HS-27A (cell line): ENCODE data around the gene SORCS2.

ENCODE experiments used
- DNase-seq: peaks from one replicate; pipeline ENCODE4 v3.0.0-alpha.2; 2012; ENCODE audit warnings: low read depth, missing footprints

SORCS2 gene

DNA sequence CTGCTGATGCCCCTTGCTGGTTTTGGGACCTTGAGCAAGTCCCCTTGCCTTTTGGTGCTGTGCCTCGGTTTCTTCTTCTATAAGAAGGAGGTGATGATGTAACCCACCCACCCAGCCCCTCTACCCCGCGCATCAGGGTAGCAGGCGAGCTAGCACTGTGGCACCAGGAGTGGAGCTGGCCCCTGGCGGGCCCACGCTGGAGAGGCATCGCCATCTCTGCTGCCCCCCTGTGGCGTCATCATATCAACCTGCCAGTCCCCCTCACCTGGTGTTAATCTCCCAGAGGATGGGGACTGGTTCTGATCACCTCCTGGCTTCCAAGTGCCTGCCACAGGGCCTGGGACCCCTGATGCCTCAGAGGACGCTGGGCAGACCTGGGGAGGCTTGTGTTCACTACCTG, 6.3 kb upstream of the SORCS2 start:
- DNase-seq: no peak

DNA sequence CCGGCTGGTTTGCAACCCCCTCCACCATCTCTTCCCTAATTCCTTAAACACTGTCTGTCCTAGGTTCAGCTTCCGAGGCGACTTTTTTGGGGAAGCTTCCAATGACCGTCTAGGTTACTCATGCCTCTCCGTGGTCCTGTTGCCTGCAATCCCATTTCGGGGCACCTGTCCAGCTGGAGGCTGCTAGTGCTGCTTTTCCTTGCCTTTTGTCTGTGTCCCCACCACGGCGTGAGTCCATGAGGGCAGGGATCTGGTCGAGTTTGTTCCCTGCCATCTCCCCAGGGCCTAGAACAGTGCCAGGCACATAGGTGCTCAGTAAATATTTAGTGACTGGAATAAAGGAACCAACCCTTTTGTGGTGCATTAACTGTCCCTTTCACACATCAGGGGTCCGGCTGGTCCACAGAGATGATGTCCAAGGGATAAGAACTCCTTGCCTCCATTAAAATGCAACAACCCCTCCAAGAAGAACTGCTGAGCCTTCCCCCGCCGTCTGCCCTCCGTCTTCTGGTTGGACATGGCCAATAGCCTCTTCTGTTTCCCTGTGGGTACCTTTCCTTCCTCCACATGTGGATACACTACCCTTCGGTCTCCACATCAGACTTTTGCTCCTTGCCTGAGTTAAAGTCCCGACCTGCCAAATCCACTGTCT, 5.7 kb upstream of the SORCS2 start:
- DNase-seq: no peak

DNA sequence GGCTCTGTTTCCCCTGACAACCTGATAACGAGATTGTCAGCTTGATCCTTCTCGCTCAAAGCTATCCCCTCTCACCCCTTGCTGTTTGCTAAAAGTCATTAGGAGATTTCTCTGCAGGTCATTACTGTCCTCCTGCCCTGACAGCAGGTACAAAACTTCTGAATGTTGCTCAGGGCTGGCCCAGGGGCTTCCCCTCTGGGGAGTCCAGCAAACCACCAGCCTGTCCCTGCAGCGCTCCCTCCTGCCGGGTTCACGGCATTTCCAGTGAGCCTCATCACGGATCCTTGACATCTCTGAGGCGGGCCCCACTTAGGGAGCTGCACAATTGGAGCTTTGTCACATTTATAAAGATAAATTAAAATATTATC, 5.2 kb upstream of the SORCS2 start:
- DNase-seq: no peak

DNA sequence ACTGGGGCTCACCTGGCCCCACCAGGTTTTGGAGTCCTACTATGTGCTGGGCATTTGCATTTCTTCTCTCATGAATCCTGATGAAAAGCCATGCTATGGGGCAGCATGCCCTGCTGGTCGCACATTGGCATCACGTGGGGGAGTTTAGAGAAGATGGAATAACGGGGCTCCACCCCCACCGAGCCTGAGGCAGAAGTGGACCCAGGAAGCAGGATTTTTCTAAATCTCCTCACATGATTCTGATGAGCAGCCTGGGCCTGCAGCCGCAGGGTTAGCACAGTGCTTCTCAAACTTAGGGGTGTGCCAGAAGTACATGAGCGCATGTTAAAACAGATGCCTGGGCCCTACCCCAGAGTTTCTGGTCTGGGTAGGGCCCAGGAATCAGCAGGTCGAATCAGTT, 4.6 kb upstream of the SORCS2 start:
- DNase-seq: no peak

DNA sequence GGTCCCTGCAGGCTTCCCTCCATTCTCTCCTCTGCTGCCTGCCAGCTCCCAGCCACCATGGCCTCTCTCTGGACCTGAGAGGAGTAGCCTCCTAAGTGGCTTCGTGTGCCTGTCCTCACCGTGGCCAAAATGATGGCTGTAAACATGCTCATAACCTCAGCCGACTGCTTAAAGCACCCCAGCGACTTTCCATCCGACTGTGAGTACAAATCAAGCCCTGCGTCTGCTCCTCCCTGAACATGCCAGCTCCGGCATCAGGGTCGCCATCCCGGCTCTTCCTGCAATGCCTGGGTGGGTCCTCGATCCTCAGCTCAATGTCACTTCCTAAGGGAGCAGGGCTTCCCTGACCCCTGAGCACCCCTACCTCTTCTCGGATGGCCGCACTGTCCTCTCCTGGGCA, 3.3 kb upstream of the SORCS2 start:
- no peak for DNase-seq

DNA sequence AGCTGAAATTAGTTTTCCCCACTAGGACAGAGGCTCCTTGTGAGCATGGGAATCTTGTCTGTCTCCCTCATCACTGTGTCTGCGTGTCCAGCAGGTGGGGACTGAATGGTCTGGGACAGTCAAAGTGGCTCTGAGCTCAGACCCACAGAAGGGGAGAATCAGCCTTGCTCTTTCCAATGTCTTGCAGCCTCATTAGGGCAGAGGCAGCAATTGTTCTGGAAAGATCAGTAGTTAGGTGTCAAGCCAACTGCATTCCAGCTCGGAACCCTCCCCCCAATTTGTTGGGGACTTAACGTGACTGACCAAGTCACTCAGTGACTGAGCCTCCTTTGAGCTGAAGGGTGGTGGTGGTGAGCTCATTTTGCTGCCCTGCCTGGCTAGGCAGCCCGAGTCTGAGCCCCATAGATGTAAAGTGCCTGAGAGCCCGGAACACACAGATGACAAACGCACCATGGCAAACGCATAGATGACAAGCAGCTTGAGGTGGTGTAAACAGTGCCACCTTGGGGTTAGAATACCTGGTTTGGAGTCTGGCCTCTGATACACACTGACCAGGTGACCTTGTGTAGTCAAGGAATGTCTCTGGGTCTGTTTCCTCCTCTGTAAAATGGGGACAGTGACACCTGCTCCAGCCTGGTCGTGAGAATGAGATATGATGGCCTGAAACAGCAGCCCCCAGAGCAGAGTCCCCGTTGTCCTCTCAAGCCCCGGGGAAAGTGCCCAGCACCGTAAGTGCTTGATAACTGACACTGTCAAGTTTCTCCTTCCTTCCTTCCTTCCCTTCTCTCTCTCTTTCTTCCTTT, 2.7 kb upstream of the SORCS2 start:
- no peak for DNase-seq

DNA sequence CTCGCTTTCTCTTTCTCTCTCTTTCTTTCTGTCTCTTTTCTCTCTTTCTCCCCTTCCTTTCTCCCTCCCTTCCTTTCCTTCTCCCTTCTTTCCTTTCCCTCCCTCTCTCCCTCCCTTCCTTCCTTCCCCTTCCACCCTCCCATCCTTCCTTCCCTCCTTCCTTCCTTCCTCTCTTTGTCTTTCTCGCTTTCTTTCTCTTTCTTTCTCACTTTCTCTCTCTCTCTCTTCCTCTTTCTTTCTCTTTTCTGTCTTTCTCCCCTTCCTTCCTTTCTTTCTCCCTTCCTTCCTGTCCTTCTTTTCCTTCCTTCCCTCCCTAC, 2.1 kb upstream of the SORCS2 start:
- no peak for DNase-seq

DNA sequence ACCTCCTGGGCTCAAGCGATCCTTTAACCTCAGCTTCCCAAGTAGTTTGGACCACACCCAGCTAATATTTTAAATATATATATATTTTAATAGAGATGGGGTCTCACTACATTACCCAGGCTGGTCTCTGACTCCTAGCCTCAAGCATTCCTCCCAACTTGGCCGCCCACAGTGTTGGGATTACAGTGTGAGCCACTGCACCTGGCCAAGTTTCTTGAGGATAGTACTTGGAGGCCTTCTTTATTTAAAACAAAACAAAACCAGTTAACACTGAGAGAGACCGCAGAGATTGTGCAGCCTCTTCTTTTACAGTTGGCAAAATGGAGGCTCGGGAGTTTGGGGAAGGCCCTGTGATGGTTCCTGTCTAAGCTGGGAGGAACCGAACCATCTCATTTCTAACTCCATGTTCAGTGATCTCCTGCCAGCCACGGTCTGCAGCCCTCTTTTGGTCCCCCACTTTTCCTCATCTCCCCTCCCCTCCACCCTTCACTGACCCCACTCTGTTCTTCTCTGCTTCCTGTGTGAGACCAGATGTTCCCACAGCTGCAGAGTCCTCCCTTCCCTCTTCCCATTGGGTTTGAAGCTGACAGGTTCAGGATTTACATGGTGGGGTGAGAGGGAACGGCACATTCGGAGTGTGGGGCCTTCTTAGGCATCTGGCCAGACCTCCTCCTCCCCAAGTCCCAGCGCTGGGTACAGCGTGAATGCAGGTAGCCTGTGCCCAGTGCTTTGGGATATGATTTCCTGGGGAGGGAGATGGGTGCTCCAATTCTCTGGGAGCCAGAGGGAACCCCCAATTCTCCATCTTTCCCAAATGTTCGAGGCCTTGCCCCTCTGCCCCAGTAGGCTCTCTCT, 1.4 kb upstream of the SORCS2 start:
- DNase-seq: no peak

DNA sequence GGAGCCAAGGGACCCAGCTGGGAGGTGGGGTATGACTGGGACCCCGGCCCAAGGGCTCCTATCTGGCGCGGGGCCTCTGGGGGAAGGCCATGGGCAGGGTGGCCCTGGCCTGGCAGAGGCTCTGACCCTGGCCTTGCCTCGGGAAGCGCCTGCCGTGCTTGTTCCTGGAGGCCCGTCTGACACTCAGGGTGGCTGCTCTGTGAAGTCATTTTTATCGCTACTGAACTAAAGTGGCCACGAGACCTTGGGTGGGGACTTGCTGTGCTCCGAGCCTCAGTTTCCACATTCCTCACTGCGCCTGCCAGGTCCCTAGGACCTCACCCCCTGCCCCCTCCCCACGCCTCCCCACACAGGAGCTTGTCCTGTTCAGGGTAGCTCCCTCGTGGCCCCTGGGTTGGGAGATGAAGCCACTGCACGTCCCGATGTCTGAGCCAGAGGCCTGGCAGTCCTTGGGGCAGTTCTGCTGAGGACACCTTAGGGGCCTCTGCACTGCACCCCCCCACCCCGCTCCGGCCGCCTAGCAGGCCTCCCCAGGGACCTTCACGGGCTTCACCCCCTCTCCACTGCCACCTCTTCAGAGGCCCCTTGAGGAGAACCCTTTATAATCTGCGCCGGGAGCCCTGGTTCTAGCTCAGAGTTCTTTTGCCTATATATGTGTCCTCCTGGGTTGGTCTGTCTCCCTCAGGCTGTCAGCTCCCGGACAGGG, 639 bp upstream of the SORCS2 start:
- no peak for DNase-seq

DNA sequence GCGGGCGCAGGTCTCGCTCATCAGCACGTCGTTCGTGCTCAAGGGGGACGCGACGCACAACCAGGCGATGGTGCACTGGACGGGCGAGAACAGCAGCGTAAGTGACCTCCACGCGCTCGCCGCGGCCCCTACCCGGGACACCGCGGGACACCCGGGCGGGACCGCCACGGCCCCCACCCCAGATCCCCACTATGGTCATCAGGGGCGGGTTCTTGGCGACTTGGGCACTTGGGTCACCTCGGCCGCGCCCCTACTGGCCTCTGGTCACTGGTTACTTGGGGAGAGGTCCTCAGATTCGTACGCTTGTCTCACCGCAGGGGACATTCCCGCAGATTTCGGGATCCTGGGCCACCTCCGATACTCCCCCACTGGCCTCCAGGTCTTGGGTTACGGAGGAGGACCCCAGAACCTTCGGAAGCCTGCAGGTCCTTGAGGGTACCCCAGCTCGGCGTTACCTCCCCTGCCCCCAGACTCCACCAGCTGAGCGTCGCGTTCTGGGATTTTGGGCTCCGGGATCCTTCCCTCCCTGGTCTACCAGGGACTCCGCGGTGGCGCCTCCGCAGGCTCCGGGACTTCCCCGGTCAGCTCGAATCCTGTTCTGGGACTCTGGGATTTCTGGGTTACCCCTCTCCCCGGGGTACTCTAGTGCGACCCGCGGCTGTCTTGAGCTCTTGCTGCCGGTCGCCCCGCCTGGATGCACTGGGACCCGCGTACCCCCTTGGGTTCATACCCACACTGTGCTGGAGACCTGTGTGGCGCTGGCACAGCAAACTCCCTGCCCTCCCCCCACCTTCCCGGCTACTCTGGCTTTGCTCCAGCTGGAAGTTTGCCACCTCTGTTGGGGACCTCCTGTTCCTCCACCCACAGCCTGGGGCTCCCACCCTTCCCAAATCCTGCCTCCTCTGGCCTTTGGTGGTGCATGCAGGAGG, 956 bp downstream of the SORCS2 start:
- no peak for DNase-seq

DNA sequence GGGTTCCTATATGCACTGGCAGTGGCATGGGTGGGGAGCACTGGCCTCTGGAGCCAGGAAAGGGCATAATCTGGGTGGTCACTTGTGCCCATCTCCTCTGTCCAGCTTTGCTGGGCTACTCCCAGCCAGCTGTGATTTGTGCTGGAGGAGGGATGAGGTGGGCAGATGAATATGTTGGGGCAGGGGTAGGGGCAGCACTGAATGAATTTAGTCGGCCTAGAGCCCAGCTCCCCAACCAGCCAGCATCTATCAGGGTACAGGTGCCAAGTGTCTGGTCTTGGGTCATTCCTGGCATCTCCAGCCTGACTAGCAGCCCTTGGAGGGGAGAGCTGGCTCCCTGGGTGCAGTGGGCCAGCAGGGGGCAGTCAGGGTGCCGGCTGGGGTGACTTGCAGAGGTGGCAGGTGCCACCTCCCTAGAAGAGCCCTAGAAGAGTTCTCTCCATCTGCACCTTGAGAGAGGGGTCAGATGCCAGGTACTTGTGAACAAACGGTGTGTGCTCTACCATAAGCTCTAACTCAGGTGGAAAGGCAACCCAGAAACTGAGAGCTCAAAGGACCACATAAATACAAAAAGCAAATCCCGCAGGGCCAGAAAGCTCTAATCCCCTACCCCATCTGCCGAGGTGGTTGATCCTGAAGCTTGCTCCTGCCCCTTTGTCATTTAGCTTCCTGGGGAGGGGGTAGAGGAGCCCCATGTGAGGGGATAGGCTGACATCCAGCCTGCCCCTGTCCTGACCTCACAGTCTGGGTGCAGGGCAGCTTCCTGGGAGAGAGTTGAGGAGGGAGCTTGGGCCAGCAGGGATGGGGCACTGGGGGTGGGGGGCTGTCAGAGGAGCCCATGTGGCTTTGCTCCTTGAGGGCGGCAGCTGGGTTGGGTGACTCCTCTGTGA, 2.2 kb downstream of the SORCS2 start:
- no peak for DNase-seq

DNA sequence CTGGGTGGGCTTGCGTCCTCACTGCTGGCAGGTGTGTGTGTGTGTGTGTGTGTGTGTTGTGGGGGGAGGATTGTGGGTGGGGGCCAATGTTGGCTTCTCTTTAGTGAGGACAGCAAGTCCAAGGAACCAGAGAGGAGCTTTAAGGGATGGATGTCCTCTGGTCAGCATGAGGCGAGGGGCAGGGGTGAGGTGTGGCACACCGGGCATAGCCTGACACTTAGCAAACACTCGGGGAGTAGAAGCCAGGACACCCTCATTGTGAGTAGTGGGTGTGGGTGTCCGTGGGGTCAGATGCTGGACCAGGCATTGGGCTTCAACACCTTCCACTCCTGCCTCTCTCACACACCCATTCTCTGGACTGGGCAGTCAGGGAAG, 2.8 kb downstream of the SORCS2 start:
- DNase-seq: no peak

DNA sequence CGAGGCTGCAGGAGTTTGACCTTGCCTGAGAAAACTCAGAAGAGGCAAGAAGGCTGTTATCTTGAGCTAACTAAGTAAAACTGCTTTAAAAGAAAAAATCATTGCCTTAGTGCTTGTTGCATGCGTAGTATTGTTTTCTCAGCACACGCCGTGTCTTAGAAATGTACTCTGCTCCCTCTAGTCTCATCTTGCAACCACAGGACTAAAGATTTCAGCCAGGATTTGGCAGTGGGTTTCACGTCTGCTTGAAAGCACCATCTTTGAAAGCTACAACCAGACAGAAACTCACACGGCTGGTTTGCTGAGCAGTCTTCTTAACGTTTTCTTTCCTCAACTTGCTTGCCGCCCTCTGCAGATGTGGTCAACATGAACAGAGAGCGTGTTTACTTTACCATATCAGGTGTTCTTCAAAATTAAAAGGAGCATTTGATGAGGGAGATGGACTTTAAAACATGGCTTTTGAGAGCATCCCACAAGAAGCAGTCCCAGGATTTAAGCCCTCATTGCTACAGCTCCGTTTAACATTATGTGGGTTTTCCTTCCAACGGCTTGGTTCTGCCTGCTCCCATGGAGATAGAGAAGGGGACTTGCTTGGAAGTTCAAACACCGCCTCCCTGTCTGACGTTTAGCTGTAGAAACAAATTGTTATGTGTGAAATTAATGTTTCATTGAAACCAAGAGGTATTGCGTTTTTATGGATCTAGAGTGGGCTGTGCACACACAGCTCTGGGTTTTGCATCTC, 3.4 kb downstream of the SORCS2 start:
- DNase-seq: no peak

DNA sequence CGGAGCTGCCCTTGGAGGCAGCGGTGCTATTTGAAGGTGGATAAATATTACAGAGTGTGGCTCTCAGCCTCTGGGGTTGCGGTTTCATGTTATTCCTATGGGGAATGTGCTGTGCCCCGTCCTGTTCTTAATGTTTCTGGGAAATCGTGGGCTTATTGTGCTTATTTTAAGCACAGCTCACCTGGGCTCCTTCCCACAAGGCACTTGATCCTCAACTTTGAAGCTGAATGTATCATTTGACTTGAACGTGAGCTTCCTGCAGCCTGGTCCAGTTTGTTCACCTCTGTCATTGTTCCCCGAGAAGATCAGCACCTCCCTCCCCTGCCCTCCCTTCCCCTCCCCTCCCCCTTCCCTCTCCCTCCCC, 3.9 kb downstream of the SORCS2 start:
- no peak for DNase-seq

DNA sequence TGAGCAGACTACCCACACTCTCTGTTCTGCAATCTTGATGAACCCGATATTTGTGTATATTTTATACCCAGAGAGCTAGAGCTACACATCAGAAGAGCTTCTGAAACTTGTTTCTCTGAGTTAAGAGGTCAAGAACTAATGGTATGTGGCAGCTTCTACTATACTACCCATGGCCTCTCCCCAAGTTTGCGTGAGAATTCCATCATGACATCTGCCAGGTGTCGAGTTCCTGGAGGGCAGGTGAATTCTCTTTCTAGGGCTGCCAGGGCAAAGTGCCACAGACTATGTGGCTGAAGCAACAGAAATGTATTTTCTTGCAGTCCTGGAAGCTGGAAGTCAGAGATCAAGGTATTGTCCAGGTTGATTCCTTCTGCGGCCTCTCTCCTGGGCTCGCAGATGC, 4.4 kb downstream of the SORCS2 start:
- no peak for DNase-seq

DNA sequence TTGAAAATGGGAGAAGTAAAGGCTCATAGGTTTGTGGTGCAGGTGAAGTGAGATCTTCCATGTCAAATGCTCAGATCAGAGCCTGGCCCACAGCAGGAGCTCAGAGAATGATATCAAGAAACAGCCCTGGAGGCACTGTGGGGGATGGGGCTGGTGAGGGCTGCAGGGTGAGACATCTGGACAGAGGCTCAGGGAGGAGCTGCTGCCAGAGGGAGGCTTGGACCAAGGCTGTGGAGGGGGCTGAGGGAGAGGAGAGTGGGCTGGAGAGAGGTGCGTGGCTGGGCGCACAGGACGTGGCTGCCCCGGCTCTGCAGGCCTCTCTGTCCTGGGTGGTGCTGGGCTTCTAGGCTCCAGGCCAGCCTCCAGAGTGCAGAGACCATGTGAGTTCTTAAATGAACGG, 5.6 kb downstream of the SORCS2 start:
- DNase-seq: no peak

DNA sequence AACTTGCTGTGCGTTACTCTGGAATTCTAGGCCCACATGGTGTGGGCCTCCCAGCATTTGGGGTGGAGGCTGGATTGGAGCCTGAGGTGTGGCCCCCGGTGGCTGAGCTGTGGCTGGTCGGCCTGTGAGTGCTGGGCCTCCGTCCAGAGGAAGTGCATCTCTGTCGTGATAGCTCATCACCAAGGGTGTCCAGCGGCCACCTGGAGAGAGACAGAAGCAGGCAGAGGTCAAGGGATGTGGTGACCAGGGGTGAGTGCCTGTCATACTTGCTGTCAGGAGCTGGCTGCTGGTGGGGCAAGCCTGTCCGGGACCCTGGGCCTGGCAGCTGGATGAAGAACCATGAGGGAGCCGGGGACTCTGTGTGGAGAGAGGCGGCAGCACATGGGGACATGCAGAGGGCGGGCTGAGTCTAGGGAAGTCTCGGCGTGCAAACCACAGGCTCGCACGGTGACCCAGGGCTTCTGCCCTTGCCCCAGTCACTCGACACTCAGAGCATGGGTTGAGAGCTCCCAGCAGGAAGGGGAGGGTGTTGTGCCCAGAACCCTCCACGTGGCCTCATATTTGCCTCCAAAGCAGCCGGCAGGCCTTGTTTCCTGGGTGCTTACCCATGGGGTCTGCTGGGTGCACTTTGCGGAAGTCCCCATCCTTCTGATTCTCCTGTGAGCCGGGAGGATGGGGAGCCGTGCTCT, 6.2 kb downstream of the SORCS2 start:
- no peak for DNase-seq

DNA sequence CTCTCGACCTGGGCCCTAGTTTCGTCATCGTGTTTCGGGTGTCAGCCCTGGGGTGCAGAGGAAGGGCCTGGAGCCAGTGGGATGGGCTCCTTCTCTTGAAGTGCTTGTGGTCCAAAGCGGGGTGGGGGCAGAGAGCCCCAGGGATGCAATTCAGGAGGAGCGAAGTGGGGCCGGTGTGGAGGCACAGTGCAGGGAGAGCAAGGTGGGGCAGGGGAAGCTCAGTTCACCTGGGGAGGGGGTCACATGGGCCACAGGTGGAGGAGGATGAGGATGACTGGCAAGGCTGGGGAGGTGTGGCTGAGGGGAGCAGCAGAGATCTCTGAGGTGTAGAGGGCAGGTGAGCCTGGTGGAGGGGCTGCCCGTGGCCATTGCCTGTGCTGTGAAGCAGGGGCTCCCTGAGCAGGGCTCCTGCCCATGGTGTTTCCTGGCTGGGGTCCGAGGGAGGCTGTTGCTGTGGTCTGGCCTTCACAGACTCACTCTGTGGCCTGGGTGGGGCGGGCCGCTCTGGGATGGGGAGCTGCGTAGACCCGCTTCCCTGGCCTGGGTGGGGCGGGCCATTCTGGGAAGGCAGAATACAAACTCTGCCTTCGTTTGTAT, 6.9 kb downstream of the SORCS2 start:
- DNase-seq: no peak
